GM12878 (cell line): ENCODE results near the gene RTL9. TPM values are rescaled to one million over a fixed set of nuclear protein-coding genes. Genes with fewer than 3 reads are reported as not detected.

ENCODE experiments used
- ATAC-seq: fragments of 200-7000 bp; cut with Tn5 transposase; 3 replicates; pipeline ENCODE4 v1.9.1; 2020; ENCODE audit warnings: mild to moderate bottlenecking, moderate library complexity
- BruUV-seq: library from RNA; stranded (reverse); fragments of 400-500 nt; replicated peaks from 2 replicates; lab custom pipeline; 2021; lab: Mats Ljungman, UMichigan
- CTCF ChIA-PET: fragments of 300-600 bp; sonication (Branson Sonifier 250); formaldehyde crosslinking; extraction: SDS; loops from one replicate; lab custom pipeline; 2021; ENCODE audit warnings: inconsistent platforms; lab: Yijun Ruan, JAX
- POLR2A ChIA-PET: fragments of 350-600 bp; formaldehyde crosslinking; extraction: SDS; loops from one replicate; lab custom pipeline; 2021; ENCODE audit warnings: inconsistent platforms; lab: Charles Lee
- RAD21 ChIA-PET: fragments of 300-600 bp; sonication (Branson Sonifier 250); formaldehyde crosslinking; loops from one replicate; lab custom pipeline; 2023; ENCODE audit warnings: antibody characterized with exemption; ENCODE audit not compliant: unreplicated experiment; lab: Charles Lee
- SMC1A ChIA-PET: fragments of 300-600 bp; sonication (Branson Sonifier 250); formaldehyde crosslinking; loops from one replicate; lab custom pipeline; 2023; ENCODE audit not compliant: unreplicated experiment, uncharacterized antibody; lab: Charles Lee
- DNase-seq: peaks from one replicate; pipeline ENCODE4 v3.0.0-alpha.2; 2011; ENCODE audit warnings: low read depth, low spot score
- FAIRE-seq: peaks from 3 replicates; lab custom pipeline; 2011; peaks lifted over from hg19 to GRCh38; lab: Jason Lieb, UNC
- H2AFZ ChIP-seq: 2 replicates; pipeline ENCODE4 v1.6.0; 2011; ENCODE audit warnings: low read depth, low read length, control low read depth; ENCODE audit not compliant: control insufficient read depth
- H3K27ac ChIP-seq: 2 replicates; pipeline ENCODE4 v1.5.1; 2011; ENCODE audit warnings: control low read depth; ENCODE audit not compliant: control insufficient read depth, insufficient read depth
- H3K27me3 ChIP-seq, 2 experiments: replicated peaks in 1 of 2; 2 replicates each; pipeline versions ENCODE4 v1.6.0 to v1.6.1; 2011; ENCODE audit warnings: low read length in 1 of 2; ENCODE audit not compliant: control insufficient read depth in 2 of 2, insufficient read depth in 2 of 2
- H3K36me3 ChIP-seq, 2 experiments: 2 replicates each; pipeline ENCODE4 v1.5.1; 2011; ENCODE audit warnings: low read length in 1 of 2; ENCODE audit not compliant: control insufficient read depth in 2 of 2, insufficient read depth in 2 of 2
- H3K4me1 ChIP-seq: 2 replicates; pipeline ENCODE4 v1.6.1; 2011; ENCODE audit warnings: mild to moderate bottlenecking, low read length, moderate library complexity, mixed read lengths; ENCODE audit not compliant: control insufficient read depth, insufficient read depth
- H3K4me2 ChIP-seq: 2 replicates; pipeline ENCODE4 v1.6.0; 2011; ENCODE audit warnings: control low read depth; ENCODE audit not compliant: control insufficient read depth, insufficient read depth
- H3K4me3 ChIP-seq: fragments of 200-600 bp; sonication (generic); 2 replicates; pipeline ENCODE4 v1.5.1; 2016
- H3K79me2 ChIP-seq: 2 replicates; pipeline ENCODE4 v1.6.0; 2011; ENCODE audit warnings: low read length; ENCODE audit not compliant: control insufficient read depth, insufficient read depth
- H3K9ac ChIP-seq: 2 replicates; pipeline ENCODE4 v1.8.0; 2011; ENCODE audit warnings: low read length, control low read depth, mixed read lengths; ENCODE audit not compliant: control insufficient read depth, insufficient read depth
- H3K9me3 ChIP-seq: replicated peaks from 3 replicates; pipeline ENCODE4 v1.5.1; 2011; ENCODE audit warnings: mild to moderate bottlenecking, low read length; ENCODE audit not compliant: control insufficient read depth, insufficient read depth
- H4K20me1 ChIP-seq: 2 replicates; pipeline ENCODE4 v1.6.0; 2011; ENCODE audit not compliant: control insufficient read depth, insufficient read depth
- BRCA1 ChIP-seq: IDR thresholded peaks from 2 replicates; pipeline ENCODE4 v1.6.1; 2011; ENCODE audit warnings: low read depth, low read length, improper control_type of control experiment
- CREB1 ChIP-seq: IDR thresholded peaks from 2 replicates; pipeline ENCODE4 v1.6.1; 2012; ENCODE audit warnings: low read depth, mild to moderate bottlenecking, inconsistent platforms
- DPF2 ChIP-seq: fragments of 450-650 bp; IDR thresholded peaks from 2 replicates; pipeline ENCODE4 v1.6.1; 2017; ENCODE audit warnings: mild to moderate bottlenecking
- E2F4 ChIP-seq: IDR thresholded peaks from 2 replicates; pipeline ENCODE4 v1.6.1; 2012; ENCODE audit warnings: low read depth, low read length, improper control_type of control experiment
- EP300 ChIP-seq, 2 experiments: fragments of 150-350 bp in 1 of 2; IDR thresholded peaks; 2 replicates each; pipeline ENCODE4 v1.6.1; 2011 to 2012; ENCODE audit warnings: low read depth in 2 of 2, low read length in 2 of 2, borderline replicate concordance in 1 of 2, improper control_type of control experiment in 1 of 2, inconsistent platforms in 1 of 2; ENCODE audit not compliant: control insufficient read depth in 1 of 2
- FOXM1 ChIP-seq: IDR thresholded peaks from 2 replicates; pipeline ENCODE4 v1.6.1; 2012; ENCODE audit warnings: low read depth, mild to moderate bottlenecking, inconsistent platforms, low read length, moderate library complexity
- HDGF ChIP-seq: fragments of 450-650 bp; IDR thresholded peaks from 2 replicates; pipeline ENCODE4 v1.6.1; 2016; ENCODE audit warnings: antibody characterized with exemption
- JUNB ChIP-seq: IDR thresholded peaks from 2 replicates; pipeline ENCODE4 v1.6.1; 2016; ENCODE audit warnings: antibody characterized with exemption, mild to moderate bottlenecking
- MAX ChIP-seq: IDR thresholded peaks from 2 replicates; pipeline ENCODE4 v1.6.1; 2012; ENCODE audit warnings: low read depth, low read length, improper control_type of control experiment
- MTA2 ChIP-seq: fragments of 450-650 bp; IDR thresholded peaks from 2 replicates; pipeline ENCODE4 v1.6.1; 2016; ENCODE audit warnings: low read depth, mild to moderate bottlenecking, moderate library complexity
- NR2C2 ChIP-seq: IDR thresholded peaks from 2 replicates; pipeline ENCODE4 v1.6.1; 2011; ENCODE audit warnings: borderline replicate concordance, low read depth; ENCODE audit not compliant: control insufficient read depth, insufficient read length
- PML ChIP-seq: IDR thresholded peaks from 2 replicates; pipeline ENCODE4 v1.6.1; 2012; ENCODE audit warnings: low read length, inconsistent platforms
- RBBP5 ChIP-seq: fragments of 200-600 bp; sonication (generic); conservative IDR thresholded peaks from 2 replicates; pipeline ENCODE4 v1.6.1; 2016
- RFX5 ChIP-seq: IDR thresholded peaks from 2 replicates; pipeline ENCODE4 v1.6.1; 2011; ENCODE audit warnings: low read depth, low read length, improper control_type of control experiment
- SMC3 ChIP-seq: IDR thresholded peaks from 2 replicates; pipeline ENCODE4 v1.6.1; 2011; ENCODE audit warnings: low read length, improper control_type of control experiment, borderline replicate concordance
- ZNF274 ChIP-seq: IDR thresholded peaks from one replicate; pipeline ENCODE4 v1.8.0; 2011; ENCODE audit not compliant: insufficient read length, insufficient read depth
- WGBS: methylation state at CpG from one replicate; pipeline ENCODE4 v1.1.6; 2016; ENCODE audit warnings: low lambda C conversion rate; ENCODE audit not compliant: insufficient replicate concordance, insufficient coverage; ENCODE audit errors: missing lambda C conversion rate; 5-methylcytosine and 5-hydroxymethylcytosine counted together
- in situ Hi-C: fragments of 300-500 bp; cut with MboI; formaldehyde crosslinking; loops from 9 replicates; pipeline ENCODE4 v1.14.3; 2018; ENCODE audit warnings: mixed read lengths
- intact Hi-C: fragments of 100-400 bp; cut with micrococcal nuclease; formaldehyde crosslinking; loops from one replicate; pipeline ENCODE4 v1.14.2; 2022; ENCODE audit not compliant: unreplicated experiment
- polyA plus RNA-seq, 11 experiments: library from polyadenylated mRNA; depleted of rRNA in 4 of 11; unstranded in 6 of 11; stranded (reverse) in 5 of 11; fragments of >200 nt; fragmentation: Nextera tagmentation in 4 of 11; fragmentation: Illumina TruSeq in 1 of 11; extraction: Ambion mirVana in 4 of 11; extraction: Trizol in 1 of 11; gene quantifications; 1 replicate in 1 of 11; 2 replicates in 10 of 11; pipeline versions ENCODE4 v1.2.1 to v1.2.3, GENCODE V29; 2011 to 2016; ENCODE audit warnings: inconsistent platforms in 2 of 11, missing spikeins in 2 of 11, low read depth in 1 of 11
- total RNA-seq, 4 experiments: library from RNA; depleted of rRNA in 3 of 4; stranded (reverse); fragments of >200 nt in 3 of 4; fragmentation: Illumina TruSeq in 1 of 4; extraction: Trizol in 1 of 4; gene quantifications; 2 replicates each; pipeline versions ENCODE4 v1.2.1 to v1.2.3, GENCODE V29; 2013 to 2021

Gene RTL9
- total and polyA plus RNA-seq, 10 of the 15 experiments (the other 5 are each of a cell fraction or from before 2014, with no cell fraction given): 0.05 to 1.2 (median 0.17) TPM

GRCh38 chrX:110321670-110322069, 37.0 kb upstream of the RTL9 start (continued):
- TF ChIP-seq ZNF274 (no peak), CREB1 (0 out of 2 replicates have a peak, but pooled peaks have one; percentile 34), E2F4 (no peak), NR2C2 (no peak)

GRCh38 chrX:110322603-110323002, 36.0 kb upstream of the RTL9 start:
- no peaks in the 10 kb centered on the region; the same call in 1 of the 2 replicates for H3K4me1 ChIP-seq
- FAIRE-seq: no peak
- H3K27ac ChIP-seq: no peak overlapping the region
- WGBS: 69% methylated on average over 4 of the region's 4 CpGs
- no peak for ATAC-seq
- in situ Hi-C loops (no loop called here), intact Hi-C loops (no loop called here)
- no TSS peak for BruUV-seq
- H3K4me3 ChIP-seq: no peak overlapping the region
- no peaks in the 10 kb centered on the region for H3K27me3 ChIP-seq
- CTCF ChIA-PET: interaction anchor here (0.6 to 1.6 kb wide), 15 partner anchors 10 to 176 kb away, joined by 3 to 9 read pairs (median 3); no protein-coding TSS in a partner anchor
- TF ChIP-seq PML (no peak), EP300 (IDR thresholded peaks at IDR 0.05; ENCODE audit: borderline replicate concordance in 1 of 2, control insufficient read depth in 1 of 2, low read depth in 2 of 2, low read length in 2 of 2) (no peak), RBBP5 (no peak), DPF2 (no peak), FOXM1 (no peak), BRCA1 (no peak), RFX5 (no peak), JUNB (no peak), MTA2 (no peak), HDGF (no peak), MAX (no peak), SMC3 (no peak)
- no peak overlapping the region for H3K9ac ChIP-seq
- DNase-seq: no peak
- POLR2A ChIA-PET: no interaction called here
- no peak overlapping the region for H2AFZ ChIP-seq
- RAD21 ChIA-PET: interaction anchor here (0.6 to 2.0 kb wide), 8 partner anchors 11 to 360 kb away, joined by 3 to 7 read pairs (median 3); no protein-coding TSS in a partner anchor
- H3K9me3 ChIP-seq: no peaks in the 10 kb centered on the region; the same call in 2 of the 3 replicates
- H3K4me2 ChIP-seq: no peak overlapping the region
- SMC1A ChIA-PET: interaction anchor here (0.6 to 2.6 kb wide), 7 partner anchors 11 to 166 kb away, joined by 3 to 9 read pairs (median 3); no protein-coding TSS in a partner anchor
- peaks cover 3% of the 10 kb centered on the region for H3K79me2 ChIP-seq
- H4K20me1 ChIP-seq: no peaks in the 10 kb centered on the region
- H3K36me3 ChIP-seq: no peaks in the 10 kb centered on the region
